ENCODE data around the gene KRTAP29-1. TPM values are rescaled to one million over a fixed set of nuclear protein-coding genes. Genes with fewer than 3 reads are reported as not detected.
A peak's percentile ranks its signal among the peaks of the same experiment; 100 is the strongest.

KRTAP29-1 gene
- polyA plus RNA-seq, 3 donors: not detected

- Mint-ChIP-seq H3K36me3 (no peaks in the 10 kb centered on the region), H3K9me3 (peaks cover 3 to 16% (median 10%) of the 10 kb centered on the region in 7 donors), H3K4me3 (no peak overlapping the region), H3K27ac (peak overlapping the region in 3 of 7 donors; percentile 5 to 28 (median 15)), H3K27me3 (ENCODE audit: low read depth in 3 of 3) (peaks cover 0 to 4% (median 0%) of the 10 kb centered on the region in 3 donors), H3K4me1 (peaks cover 10% of the 10 kb centered on the region)
- Histone ChIP-seq H3K36me3 (replicated peaks in 1 of 2; ENCODE audit: control insufficient read depth in 1 of 2, insufficient read depth in 2 of 2, low read length in 2 of 2) (no peaks in the 10 kb centered on the region), H3K4me3 (replicated peaks in 1 of 3; ENCODE audit: low read depth in 2 of 3, low read length in 3 of 3) (no peak overlapping the region), H3K27ac (ENCODE audit: low read depth in 1 of 2, low read length in 2 of 2) (no peak overlapping the region), H3K4me2 (replicated peaks; ENCODE audit: extremely low read depth, low read length, poor library complexity, severe bottlenecking) (no peak overlapping the region), H2AFZ (ENCODE audit: insufficient read depth, low read depth, low read length, poor library complexity, severe bottlenecking) (no peak overlapping the region), H3K9me3 (replicated peaks in 1 of 2; ENCODE audit: control insufficient read depth in 1 of 2, insufficient read depth in 1 of 2, low read length in 2 of 2) (peaks cover 2 to 7% of the 10 kb centered on the region in 2 donors), H3K4me1 (ENCODE audit: control insufficient read depth in 1 of 2, insufficient read depth in 2 of 2, low read length in 2 of 2) (peaks cover 0 to 7% of the 10 kb centered on the region in 2 donors), H3K79me2 (ENCODE audit: insufficient read depth, low read length) (no peaks in the 10 kb centered on the region), H3K9ac (ENCODE audit: insufficient read depth, low read length, poor library complexity, severe bottlenecking) (no peak overlapping the region), H3K27me3 (ENCODE audit: control insufficient read depth in 2 of 2, insufficient read depth in 2 of 2, low read length in 2 of 2) (no peaks in the 10 kb centered on the region), H4K20me1 (ENCODE audit: insufficient read depth, low read length) (no peaks in the 10 kb centered on the region)
- WGBS (ENCODE audit: insufficient coverage): 85% methylated on average over 15 of the region's 16 CpGs
- DNase-seq: no peak
- intact Hi-C loops (cut with micrococcal nuclease): loop anchor here (5.0 to 10.0 kb wide), 2 partner anchors 417 to 420 kb away; no protein-coding TSS in a partner anchor
- no peak for TF ChIP-seq CTCF (IDR thresholded peaks at IDR 0.05)
These were observed 21.8 kb upstream of the KRTAP29-1 start for GRCh38 chr17:41324180-41325075.

GRCh38 chr17:41322903-41323895 is 20.5 kb upstream of the KRTAP29-1 start:
- Histone ChIP-seq H3K4me2 (replicated peaks; ENCODE audit: extremely low read depth, low read length, poor library complexity, severe bottlenecking) (no peak overlapping the region), H2AFZ (ENCODE audit: insufficient read depth, low read depth, low read length, poor library complexity, severe bottlenecking) (no peak overlapping the region), H4K20me1 (ENCODE audit: insufficient read depth, low read length) (no peaks in the 10 kb centered on the region), H3K27me3 (ENCODE audit: control insufficient read depth in 2 of 2, insufficient read depth in 2 of 2, low read length in 2 of 2) (no peaks in the 10 kb centered on the region), H3K9ac (ENCODE audit: insufficient read depth, low read length, poor library complexity, severe bottlenecking) (no peak overlapping the region), H3K27ac (ENCODE audit: low read depth in 1 of 2, low read length in 2 of 2) (no peak overlapping the region), H3K4me1 (ENCODE audit: control insufficient read depth in 1 of 2, insufficient read depth in 2 of 2, low read length in 2 of 2) (peaks cover 0 to 7% of the 10 kb centered on the region in 2 donors), H3K36me3 (replicated peaks in 1 of 2; ENCODE audit: control insufficient read depth in 1 of 2, insufficient read depth in 2 of 2, low read length in 2 of 2) (no peaks in the 10 kb centered on the region), H3K79me2 (ENCODE audit: insufficient read depth, low read length) (no peaks in the 10 kb centered on the region), H3K4me3 (replicated peaks in 1 of 3; ENCODE audit: low read depth in 2 of 3, low read length in 3 of 3) (no peak overlapping the region), H3K9me3 (replicated peaks in 1 of 2; ENCODE audit: control insufficient read depth in 1 of 2, insufficient read depth in 1 of 2, low read length in 2 of 2) (peaks cover 2 to 7% of the 10 kb centered on the region in 2 donors)
- intact Hi-C loops (cut with micrococcal nuclease): loop anchor here (5.0 to 10.0 kb wide), 2 partner anchors 416 to 418 kb away; no protein-coding TSS in a partner anchor
- Mint-ChIP-seq H3K27me3 (ENCODE audit: low read depth in 3 of 3) (peaks cover 0 to 3% (median 0%) of the 10 kb centered on the region in 3 donors), H3K9me3 (peaks cover 3 to 17% (median 11%) of the 10 kb centered on the region in 7 donors), H3K36me3 (no peaks in the 10 kb centered on the region), H3K4me3 (no peak overlapping the region), H3K4me1 (peaks cover 10% of the 10 kb centered on the region), H3K27ac (peak overlapping the region in 1 of 7 donors; percentile 58)
- 93% methylated on average over 8 of the region's 11 CpGs for WGBS (ENCODE audit: insufficient coverage)
- no peak for DNase-seq
- no peak for TF ChIP-seq CTCF (IDR thresholded peaks at IDR 0.05)
